Gastroesophageal sphincter (tissue), 3 donors: ENCODE measurements around the gene HECTD4.

Experiments used
- POLR2A ChIP-seq, 2 donors: fragments of 450-650 bp; IDR thresholded peaks; one replicate each; pipeline ENCODE4 v1.6.1; 2017; ENCODE audit warnings: antibody characterized with exemption in 2 of 2, mild to moderate bottlenecking in 2 of 2, moderate library complexity in 1 of 2
- TF ChIP-seq, protein P1 (sequence below), 4 experiments: fragments of 200-600 bp in 2 of 4; fragments of 450-650 bp in 2 of 4; sonication (generic) in 1 of 4; IDR thresholded peaks; one replicate each; pipeline ENCODE4 v1.5.1; 2017 to 2019; ENCODE audit warnings: antibody characterized with exemption in 4 of 4, mild to moderate bottlenecking in 2 of 4, moderate library complexity in 2 of 4

DNA sequence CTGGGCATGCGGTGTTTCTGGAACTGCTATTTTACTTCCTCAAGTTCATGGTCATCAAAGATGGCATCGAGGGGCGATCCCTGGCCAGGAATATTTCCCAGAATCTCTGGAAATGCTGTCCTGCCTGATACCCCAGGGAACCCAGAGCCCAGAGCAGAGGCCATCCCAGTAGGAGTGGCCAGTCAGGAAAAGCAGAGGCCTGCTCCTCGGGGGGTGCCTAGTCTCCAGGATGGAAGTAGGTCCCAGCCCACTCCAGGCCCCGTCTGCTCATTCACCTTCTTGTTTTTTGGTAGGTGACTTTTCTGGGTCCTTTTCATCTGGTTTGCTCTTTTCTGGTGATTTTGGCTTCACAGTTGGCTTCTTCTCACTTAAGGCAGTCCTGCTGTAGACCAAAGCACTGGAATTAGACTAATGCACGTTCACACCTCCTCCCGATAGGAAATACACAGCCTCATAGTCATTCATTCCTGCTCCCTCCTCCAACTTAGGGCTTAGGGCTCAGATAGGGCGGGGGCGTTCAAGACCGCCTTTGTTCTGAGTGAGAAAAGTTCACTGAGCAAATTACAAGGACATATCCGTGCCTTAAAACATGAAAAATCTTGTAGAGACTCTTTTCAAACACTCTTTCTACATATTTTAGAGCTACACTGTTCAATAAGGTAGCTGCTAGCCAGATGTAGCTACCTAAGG lies 205.8 kb downstream of the HECTD4 start:
- TF ChIP-seq, protein P1, sequence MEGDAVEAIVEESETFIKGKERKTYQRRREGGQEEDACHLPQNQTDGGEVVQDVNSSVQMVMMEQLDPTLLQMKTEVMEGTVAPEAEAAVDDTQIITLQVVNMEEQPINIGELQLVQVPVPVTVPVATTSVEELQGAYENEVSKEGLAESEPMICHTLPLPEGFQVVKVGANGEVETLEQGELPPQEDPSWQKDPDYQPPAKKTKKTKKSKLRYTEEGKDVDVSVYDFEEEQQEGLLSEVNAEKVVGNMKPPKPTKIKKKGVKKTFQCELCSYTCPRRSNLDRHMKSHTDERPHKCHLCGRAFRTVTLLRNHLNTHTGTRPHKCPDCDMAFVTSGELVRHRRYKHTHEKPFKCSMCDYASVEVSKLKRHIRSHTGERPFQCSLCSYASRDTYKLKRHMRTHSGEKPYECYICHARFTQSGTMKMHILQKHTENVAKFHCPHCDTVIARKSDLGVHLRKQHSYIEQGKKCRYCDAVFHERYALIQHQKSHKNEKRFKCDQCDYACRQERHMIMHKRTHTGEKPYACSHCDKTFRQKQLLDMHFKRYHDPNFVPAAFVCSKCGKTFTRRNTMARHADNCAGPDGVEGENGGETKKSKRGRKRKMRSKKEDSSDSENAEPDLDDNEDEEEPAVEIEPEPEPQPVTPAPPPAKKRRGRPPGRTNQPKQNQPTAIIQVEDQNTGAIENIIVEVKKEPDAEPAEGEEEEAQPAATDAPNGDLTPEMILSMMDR (IDR thresholded peaks at IDR 0.05), result no peak
- TF ChIP-seq POLR2A (IDR thresholded peaks at IDR 0.05), result no peak
